Heart left ventricle (tissue), 16 donors: ENCODE results near the gene TMEM266. TPM values are rescaled to one million over a fixed set of nuclear protein-coding genes. Genes with fewer than 3 reads are reported as not detected.

Experiments
- ATAC-seq, 4 donors: fragments of 200-7000 bp; cut with Tn5 transposase; one replicate each; pipeline ENCODE4 v1.9.1; 2020 to 2022; ENCODE audit warnings: moderate library complexity in 4 of 4, mild to moderate bottlenecking in 3 of 4, moderate number of reproducible peaks in 1 of 4
- DNase-seq, 5 donors: peaks; one replicate each; pipeline ENCODE4 v3.0.0-alpha.2; 2020
- H3K27ac ChIP-seq, 12 donors: fragments of 200-600 bp; sonication (generic) in 4 of 12; one replicate each; pipeline versions ENCODE4 v1.5.0 to v1.8.0; 2016 to 2022; ENCODE audit warnings: mild to moderate bottlenecking in 2 of 12
- H3K27me3 ChIP-seq, 9 donors: fragments of 200-600 bp; sonication (generic) in 2 of 9; one replicate each; pipeline versions ENCODE4 v1.5.1 to v1.8.0; 2016 to 2022; ENCODE audit warnings: mild to moderate bottlenecking in 3 of 9
- H3K36me3 ChIP-seq, 9 donors: fragments of 200-600 bp; sonication (generic) in 2 of 9; one replicate each; pipeline versions ENCODE4 v1.5.0 to v1.8.0; 2018 to 2022; ENCODE audit warnings: mild to moderate bottlenecking in 2 of 9
- H3K4me1 ChIP-seq, 12 donors: fragments of 200-600 bp; sonication (generic) in 4 of 12; one replicate each; pipeline versions ENCODE4 v1.5.0 to v1.8.0; 2016 to 2022; ENCODE audit warnings: mild to moderate bottlenecking in 3 of 12
- H3K4me3 ChIP-seq, 12 donors: fragments of 200-600 bp; sonication (generic) in 4 of 12; one replicate each; pipeline versions ENCODE4 v1.5.0 to v1.8.0; 2017 to 2022; ENCODE audit warnings: mild to moderate bottlenecking in 9 of 12, moderate library complexity in 4 of 12
- H3K9me3 ChIP-seq, 12 donors: fragments of 200-600 bp; sonication (generic) in 4 of 12; one replicate each; pipeline versions ENCODE4 v1.5.0 to v1.8.0; 2016 to 2022; ENCODE audit warnings: mild to moderate bottlenecking in 1 of 12
- POLR2A ChIP-seq, 2 donors: fragments of 450-650 bp; IDR thresholded peaks; one replicate each; pipeline ENCODE4 v1.6.1; 2017; ENCODE audit warnings: antibody characterized with exemption in 2 of 2, mild to moderate bottlenecking in 2 of 2, moderate library complexity in 2 of 2
- WGBS, 4 donors: extraction: QIAGEN DNeasy Blood & Tissue Kit in 2 of 4; methylation state at CpG; one replicate each; pipeline versions ENCODE4 v1.1.5 to v1.1.7; 2013 to 2018; 5-methylcytosine and 5-hydroxymethylcytosine counted together
- intact Hi-C, 10 donors: fragments of 100-400 bp; cut with DNase I; formaldehyde crosslinking; loops; one replicate each; pipeline versions ENCODE4 v1.11.1 to v1.14.2; 2022
- polyA plus RNA-seq, 2 donors: library from polyadenylated mRNA; stranded (reverse); fragments of 200-250 nt; gene quantifications; one replicate each; pipeline ENCODE4 v1.2.3, GENCODE V29; 2013
- total RNA-seq, 9 donors: library from RNA; depleted of rRNA in 2 of 9; stranded (reverse); fragments of >200 nt in 2 of 9; fragmentation: NEBNext Ultra II Directional in 3 of 9; extraction: Animal tissue kit (Norgen Biotek cat#: 25700) in 3 of 9; gene quantifications; one replicate each; pipeline versions ENCODE4 v1.1.0 to v1.2.4, GENCODE V29; 2016 to 2023
- TF ChIP-seq, protein P1 (sequence below), 12 donors: fragments of 200-600 bp; sonication (generic) in 4 of 12; IDR thresholded peaks; one replicate each; pipeline versions ENCODE4 v1.5.0 to v1.8.0; 2018 to 2022; ENCODE audit warnings: antibody characterized with exemption in 12 of 12, mild to moderate bottlenecking in 5 of 12
- donor health status: ischemic (EF 13 %, LVEDD 7.1; RV severe dilation, severe dysfunction).
- donor health status: healthy with polysubstance abuse.
- donor health status: DM: no; HTN: yes; CAD: no.
- donor health status: DM: no; HTN: no; CAD: no.
- donor health status: ischemic (EF 25% LVEDD 6.9; RV normal size, moderate dysfunction).
- donor health status: ischemic (EF 25% LVEDD 5.7; RV mildly dilated, moderate dysfunction).
- donor health status: healthy.
- donor health status: DM: yes; HTN: yes; CAD: no.
- donor health status: ischemic (EF 35%, LVEDD 5.7; RV mildly dilated, moderate dysfunction).
- donor health status: nonischemic (EF 11% LVEDD 7.7; RV severe dilation, severe dysfunction).
- donor health status: DM: yes; HTN: yes; CAD: no.
- donor health status: PGD.
- donor health status: ischemic (EF 29% LVEDD 5.4; RV normal size, mild dysfunction).
- donor health status: nonischemic (EF 23%, LVEDD 6.1; RV moderate dilation, normal function).

Gene TMEM266
- total and polyA plus RNA-seq, 11 donors, result 0.03 to 0.38 (median 0.28) TPM; not detected in 6

DNA sequence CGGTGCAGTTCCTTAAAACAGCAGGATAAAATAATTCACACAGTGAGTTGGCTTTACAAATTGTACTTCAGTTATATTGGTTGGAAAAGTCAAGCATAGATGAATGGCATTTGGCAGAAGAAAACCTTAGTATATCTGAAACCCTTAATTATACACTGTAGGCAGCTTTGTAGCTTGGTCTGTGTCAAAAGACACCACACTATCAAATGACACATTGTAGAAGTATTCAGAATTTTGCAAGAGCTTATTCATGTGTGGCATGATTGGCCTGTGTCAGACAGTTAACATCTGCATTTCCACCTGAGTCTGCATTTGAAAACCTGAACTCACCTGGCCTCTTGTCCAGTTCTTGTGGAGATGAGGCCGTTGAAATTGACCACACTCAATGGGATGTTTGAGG is 13.8 kb downstream of the TMEM266 start:
- intact Hi-C loops, result no loop called here
- 58 to 76% (median 71%) methylated on average over 2 of the region's 2 CpGs for WGBS, 4 donors
- no peak for DNase-seq
- Histone ChIP-seq H3K4me3 (no peak overlapping the region), H3K9me3 (no peaks in the 10 kb centered on the region), H3K4me1 (peaks cover 0 to 6% (median 0%) of the 10 kb centered on the region in 12 donors), H3K27ac (no peak overlapping the region), H3K36me3 (no peaks in the 10 kb centered on the region), H3K27me3 (peaks cover 0 to 9% (median 0%) of the 10 kb centered on the region in 9 donors)
- TF ChIP-seq, protein P1, sequence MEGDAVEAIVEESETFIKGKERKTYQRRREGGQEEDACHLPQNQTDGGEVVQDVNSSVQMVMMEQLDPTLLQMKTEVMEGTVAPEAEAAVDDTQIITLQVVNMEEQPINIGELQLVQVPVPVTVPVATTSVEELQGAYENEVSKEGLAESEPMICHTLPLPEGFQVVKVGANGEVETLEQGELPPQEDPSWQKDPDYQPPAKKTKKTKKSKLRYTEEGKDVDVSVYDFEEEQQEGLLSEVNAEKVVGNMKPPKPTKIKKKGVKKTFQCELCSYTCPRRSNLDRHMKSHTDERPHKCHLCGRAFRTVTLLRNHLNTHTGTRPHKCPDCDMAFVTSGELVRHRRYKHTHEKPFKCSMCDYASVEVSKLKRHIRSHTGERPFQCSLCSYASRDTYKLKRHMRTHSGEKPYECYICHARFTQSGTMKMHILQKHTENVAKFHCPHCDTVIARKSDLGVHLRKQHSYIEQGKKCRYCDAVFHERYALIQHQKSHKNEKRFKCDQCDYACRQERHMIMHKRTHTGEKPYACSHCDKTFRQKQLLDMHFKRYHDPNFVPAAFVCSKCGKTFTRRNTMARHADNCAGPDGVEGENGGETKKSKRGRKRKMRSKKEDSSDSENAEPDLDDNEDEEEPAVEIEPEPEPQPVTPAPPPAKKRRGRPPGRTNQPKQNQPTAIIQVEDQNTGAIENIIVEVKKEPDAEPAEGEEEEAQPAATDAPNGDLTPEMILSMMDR (IDR thresholded peaks at IDR 0.05), result no peak
- TF ChIP-seq POLR2A (IDR thresholded peaks at IDR 0.05), result no peak
- no peak for ATAC-seq

DNA sequence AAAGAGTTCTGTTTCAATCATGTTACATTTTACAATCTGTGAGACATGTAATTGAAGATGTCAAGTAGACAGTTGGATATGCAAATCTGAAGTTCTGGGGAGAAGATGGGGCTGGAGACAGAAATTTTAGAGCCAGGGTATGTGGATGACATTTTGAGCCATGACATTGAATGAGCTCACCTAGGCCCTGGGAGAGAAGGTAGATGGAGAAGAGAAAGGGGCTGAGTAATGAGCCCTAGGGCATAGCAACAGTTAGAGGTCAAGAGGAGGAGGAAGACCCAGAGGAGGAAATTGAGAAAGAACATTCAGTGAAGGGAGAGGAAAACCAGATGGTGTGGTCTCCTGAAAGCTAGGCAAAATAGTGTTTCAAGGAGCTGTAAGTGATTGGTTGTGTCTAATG is 15.3 kb downstream of the TMEM266 start:
- no peaks in the 10 kb centered on the region for H3K9me3 ChIP-seq
- H3K27ac ChIP-seq, result no peak overlapping the region
- intact Hi-C loops, result no loop called here
- H3K4me3 ChIP-seq, result no peak overlapping the region
- H3K4me1 ChIP-seq, result peaks cover 0 to 10% (median 0%) of the 10 kb centered on the region in 12 donors
- DNase-seq, result no peak
- no peaks in the 10 kb centered on the region for H3K36me3 ChIP-seq
- TF ChIP-seq, protein P1 (IDR thresholded peaks at IDR 0.05), result no peak
- TF ChIP-seq POLR2A (IDR thresholded peaks at IDR 0.05), result no peak
- no peaks in the 10 kb centered on the region for H3K27me3 ChIP-seq
- ATAC-seq, result no peak

DNA sequence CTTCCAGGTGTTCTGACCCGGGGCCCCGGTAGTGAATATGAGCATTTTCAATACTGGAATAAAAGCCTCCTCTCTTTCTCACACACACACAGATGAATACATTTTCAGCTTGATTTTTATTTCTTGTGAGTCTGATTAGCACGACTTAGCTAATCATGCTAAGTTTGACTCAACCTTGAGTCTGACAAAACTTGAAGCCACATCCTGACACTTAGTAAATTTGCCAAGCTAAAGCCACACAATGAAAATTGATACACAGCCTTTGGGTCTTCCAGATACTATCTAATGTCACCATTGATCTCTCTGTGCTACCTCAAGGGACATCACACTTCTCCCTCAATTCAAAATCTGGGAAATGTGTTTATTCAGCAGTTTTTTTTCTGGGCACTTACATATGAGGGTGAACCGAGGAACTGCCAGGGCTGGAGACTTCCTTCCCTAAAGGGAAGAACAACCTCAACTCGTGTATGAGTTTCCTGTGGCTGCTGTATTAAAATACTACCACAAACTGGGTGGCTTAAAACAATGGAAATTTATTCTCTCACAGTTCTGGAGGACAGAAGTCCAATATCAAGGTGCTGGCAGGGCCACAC is 18.6 kb downstream of the TMEM266 start:
- no peak for DNase-seq
- intact Hi-C loops, result no loop called here
- H3K9me3 ChIP-seq, result no peaks in the 10 kb centered on the region
- H3K27ac ChIP-seq, result no peak overlapping the region
- H3K27me3 ChIP-seq, result peaks cover 0 to 7% (median 0%) of the 10 kb centered on the region in 9 donors
- no peak overlapping the region for H3K4me3 ChIP-seq
- 68 to 70% (median 70%) methylated on average over 5 of the region's 5 CpGs for WGBS, 4 donors
- peaks cover 0 to 10% (median 0%) of the 10 kb centered on the region in 12 donors for H3K4me1 ChIP-seq
- ATAC-seq, result no peak
- TF ChIP-seq, protein P1 (IDR thresholded peaks at IDR 0.05), result no peak
- TF ChIP-seq POLR2A (IDR thresholded peaks at IDR 0.05), result no peak
- no peaks in the 10 kb centered on the region for H3K36me3 ChIP-seq

DNA sequence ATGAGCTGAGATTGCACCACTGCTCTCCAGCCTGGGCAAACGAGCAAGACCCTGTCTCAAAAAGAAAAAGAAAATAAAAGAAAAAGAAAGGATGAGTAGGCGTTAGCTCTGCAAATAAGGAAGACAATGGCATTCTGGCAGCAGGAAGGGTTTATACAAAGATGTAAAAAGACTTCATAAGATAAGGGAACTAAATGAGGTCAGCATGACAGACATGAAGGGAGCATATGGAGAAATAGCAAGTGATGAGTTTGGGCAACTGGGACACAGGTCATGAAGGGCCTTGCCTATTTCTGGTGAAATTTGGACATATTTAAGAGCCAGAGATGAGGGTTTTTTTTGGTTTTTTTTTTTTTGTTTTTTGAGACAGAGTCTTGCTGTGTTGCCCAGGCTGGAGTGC is 24.5 kb downstream of the TMEM266 start:
- no peaks in the 10 kb centered on the region for H3K36me3 ChIP-seq
- no peak for DNase-seq
- intact Hi-C loops, result no loop called here
- H3K4me1 ChIP-seq, result no peaks in the 10 kb centered on the region
- no peaks in the 10 kb centered on the region for H3K9me3 ChIP-seq
- H3K4me3 ChIP-seq, result no peak overlapping the region
- no peak overlapping the region for H3K27ac ChIP-seq
- WGBS, 4 donors, result 64 to 74% (median 66%) methylated on average over 2 of the region's 2 CpGs
- peaks cover 0 to 36% (median 2%) of the 10 kb centered on the region in 9 donors for H3K27me3 ChIP-seq
- no peak for TF ChIP-seq POLR2A (IDR thresholded peaks at IDR 0.05)
- TF ChIP-seq, protein P1 (IDR thresholded peaks at IDR 0.05), result no peak
- no peak for ATAC-seq
